Activated T-helper 1 cell treated with Interleukin-2 at 50 U/mL for 16 hours (primary cell): Measurements from ENCODE around the gene FASTKD1.
"Not testable (repeated sequence)": the region's sequence is repeated elsewhere in the genome, so short reads cannot be mapped to it uniquely, and the experiment has no call there.

Experiments used
- DNase-seq: peaks from one replicate; pipeline ENCODE4 v3.0.0-alpha.2; 2020; ENCODE audit warnings: low read depth

FASTKD1 gene

GRCh38 chr2:169571571-169571970 lies 2.1 kb downstream of the FASTKD1 start:
- no peak for DNase-seq

- not testable (repeated sequence) for DNase-seq
These were observed 2.9 kb downstream of the FASTKD1 start for GRCh38 chr2:169570752-169571151.

- DNase-seq: no peak
These were observed 3.7 kb downstream of the FASTKD1 start for GRCh38 chr2:169569948-169570347.

GRCh38 chr2:169565686-169566085 lies 8.0 kb downstream of the FASTKD1 start:
- DNase-seq: no peak

- no peak for DNase-seq
These were observed 11.1 kb downstream of the FASTKD1 start for GRCh38 chr2:169562519-169562918.

- DNase-seq: not testable (repeated sequence)
These were observed 11.6 kb downstream of the FASTKD1 start for GRCh38 chr2:169562084-169562483.

- DNase-seq: no peak
These were observed 12.3 kb downstream of the FASTKD1 start for GRCh38 chr2:169561364-169561763.

GRCh38 chr2:169546756-169547155 lies 26.9 kb downstream of the FASTKD1 start:
- DNase-seq: no peak

GRCh38 chr2:169542433-169542832 lies 31.2 kb downstream of the FASTKD1 start:
- DNase-seq: no peak

GRCh38 chr2:169540146-169540545 lies 33.5 kb downstream of the FASTKD1 start:
- no peak for DNase-seq

- not testable (repeated sequence) for DNase-seq
These were observed 34.2 kb downstream of the FASTKD1 start for GRCh38 chr2:169539460-169539859.

GRCh38 chr2:169528271-169528701 lies 45.4 kb downstream of the FASTKD1 start:
- peak; percentile 46 for DNase-seq

GRCh38 chr2:169526451-169526850 lies 47.2 kb downstream of the FASTKD1 start:
- no peak for DNase-seq

GRCh38 chr2:169525434-169525833 lies 48.2 kb downstream of the FASTKD1 start:
- DNase-seq: no peak

- DNase-seq: no peak
These were observed 50.0 kb downstream of the FASTKD1 start for GRCh38 chr2:169523681-169524080.

GRCh38 chr2:169520896-169521295 lies 52.8 kb downstream of the FASTKD1 start:
- DNase-seq: no peak

GRCh38 chr2:169516488-169516995 lies 57.1 kb downstream of the FASTKD1 start:
- DNase-seq: not testable (repeated sequence)

- not testable (repeated sequence) for DNase-seq
These were observed 58.9 kb downstream of the FASTKD1 start for GRCh38 chr2:169514758-169515157.

GRCh38 chr2:169513926-169514325 lies 59.7 kb downstream of the FASTKD1 start:
- no peak for DNase-seq

- no peak for DNase-seq
These were observed 60.6 kb downstream of the FASTKD1 start for GRCh38 chr2:169513094-169513493.

GRCh38 chr2:169512525-169512924 lies 61.1 kb downstream of the FASTKD1 start:
- DNase-seq: no peak

GRCh38 chr2:169511818-169512217 lies 61.8 kb downstream of the FASTKD1 start:
- DNase-seq: no peak

- no peak for DNase-seq
These were observed 63.2 kb downstream of the FASTKD1 start for GRCh38 chr2:169510496-169510895.

GRCh38 chr2:169509955-169510354 lies 63.7 kb downstream of the FASTKD1 start:
- no peak for DNase-seq
